HG02870 (cell line): ENCODE results near the gene NDUFB4.
A peak's percentile ranks its signal among the peaks of the same experiment; 100 is the strongest.

Experiments used
- ATAC-seq: cut with Tn5 transposase; IDR thresholded peaks from one replicate; pipeline ENCODE4 v1.9.1; 2021; ENCODE audit warnings: mild to moderate bottlenecking, moderate library complexity; ENCODE audit not compliant: unreplicated experiment

The NDUFB4 gene

GRCh38 chr3:120596116-120596852 is at the start of gene NDUFB4:
Gene NDUFB4 (plus strand): TSS chr3:120596336. CDS start chr3:120596360, 24 bp downstream.
- ATAC-seq: peak; percentile 93

GRCh38 chr3:120550546-120550945 is 45.6 kb upstream of the NDUFB4 start:
- ATAC-seq: no peak

GRCh38 chr3:120552184-120553172 is 43.7 kb upstream of the NDUFB4 start:
- no peak for ATAC-seq

DNA sequence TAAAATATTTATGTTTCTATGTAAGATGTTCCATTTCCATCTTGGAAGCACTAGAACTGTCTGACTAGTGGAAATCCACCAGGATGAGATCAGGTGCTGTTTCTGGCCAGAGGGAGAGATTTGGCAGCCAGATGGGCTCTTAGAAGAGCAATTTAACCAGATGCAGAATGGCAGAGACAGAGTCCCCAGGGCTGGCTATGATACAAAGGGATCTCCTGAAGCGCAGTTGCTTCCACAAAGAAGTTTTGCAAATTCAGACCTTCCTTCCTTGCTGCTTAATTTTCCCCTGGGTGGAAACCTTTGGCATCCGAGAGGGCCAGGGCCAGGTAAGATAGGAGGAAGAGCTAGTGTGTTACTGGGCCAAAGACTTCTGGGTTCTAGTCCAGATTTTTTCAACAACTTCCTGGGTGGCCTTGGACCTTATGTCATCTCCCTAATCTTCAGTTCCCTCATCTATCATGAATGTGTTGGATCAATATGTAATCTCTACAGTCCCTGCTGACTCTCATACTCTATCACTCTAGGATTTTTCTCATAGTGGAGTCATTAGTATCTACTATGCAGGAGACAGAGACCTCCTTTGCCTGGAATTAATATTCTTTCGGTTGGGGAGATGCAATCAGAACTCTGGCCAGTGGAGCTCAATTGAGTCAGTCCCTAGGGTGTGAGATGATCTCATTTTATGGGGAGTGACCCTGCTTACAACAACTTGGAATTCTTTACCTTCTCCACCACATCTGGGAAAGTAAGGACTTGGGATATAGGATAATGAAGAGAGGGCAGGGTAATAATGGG is 41.1 kb upstream of the NDUFB4 start:
- no peak for ATAC-seq

GRCh38 chr3:120555657-120556509 is 40.3 kb upstream of the NDUFB4 start:
- no peak for ATAC-seq

DNA sequence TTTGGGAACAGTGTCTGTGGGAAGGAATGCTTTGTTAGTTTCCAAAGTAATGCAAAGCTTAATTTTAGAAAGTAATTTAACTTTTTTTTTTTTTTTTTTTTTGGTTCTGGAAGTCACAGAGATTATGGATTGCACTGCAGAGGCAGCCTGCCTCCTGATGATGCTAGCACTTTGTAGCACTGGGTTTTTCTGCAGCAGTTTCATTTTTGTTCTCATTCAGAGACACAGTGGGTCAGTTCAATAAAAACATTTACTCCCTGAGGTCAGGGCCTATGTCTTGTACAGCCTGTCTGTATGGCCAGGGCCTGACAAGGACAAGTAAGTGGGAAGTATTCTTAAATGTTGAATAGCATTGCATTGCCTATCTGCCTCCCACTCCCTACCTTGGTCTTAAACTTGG is 39.0 kb upstream of the NDUFB4 start:
- no peak for ATAC-seq

DNA sequence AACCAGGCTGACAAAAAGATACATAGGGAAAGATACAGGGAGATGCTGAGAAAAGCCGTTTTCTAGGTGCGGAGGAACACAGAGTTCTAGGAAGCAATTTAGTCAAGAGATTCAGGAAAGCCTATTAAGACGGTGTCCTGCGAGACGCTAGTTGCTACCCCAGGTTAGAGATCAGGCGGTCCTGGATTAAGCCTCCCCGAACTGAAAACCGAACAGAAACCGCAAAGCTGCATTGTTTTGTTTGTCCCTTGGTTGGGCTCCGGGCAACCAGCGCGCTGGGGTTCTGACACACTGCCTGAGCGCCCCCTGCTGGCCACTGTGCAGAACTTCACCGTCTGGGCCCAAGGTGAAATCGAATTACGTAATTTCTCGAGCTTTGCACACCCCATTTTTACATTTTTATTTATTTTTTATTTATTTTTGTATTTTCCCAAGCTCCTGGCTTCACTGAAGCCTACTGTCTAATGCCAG is 37.3 kb upstream of the NDUFB4 start:
- ATAC-seq: peak; percentile 86

DNA sequence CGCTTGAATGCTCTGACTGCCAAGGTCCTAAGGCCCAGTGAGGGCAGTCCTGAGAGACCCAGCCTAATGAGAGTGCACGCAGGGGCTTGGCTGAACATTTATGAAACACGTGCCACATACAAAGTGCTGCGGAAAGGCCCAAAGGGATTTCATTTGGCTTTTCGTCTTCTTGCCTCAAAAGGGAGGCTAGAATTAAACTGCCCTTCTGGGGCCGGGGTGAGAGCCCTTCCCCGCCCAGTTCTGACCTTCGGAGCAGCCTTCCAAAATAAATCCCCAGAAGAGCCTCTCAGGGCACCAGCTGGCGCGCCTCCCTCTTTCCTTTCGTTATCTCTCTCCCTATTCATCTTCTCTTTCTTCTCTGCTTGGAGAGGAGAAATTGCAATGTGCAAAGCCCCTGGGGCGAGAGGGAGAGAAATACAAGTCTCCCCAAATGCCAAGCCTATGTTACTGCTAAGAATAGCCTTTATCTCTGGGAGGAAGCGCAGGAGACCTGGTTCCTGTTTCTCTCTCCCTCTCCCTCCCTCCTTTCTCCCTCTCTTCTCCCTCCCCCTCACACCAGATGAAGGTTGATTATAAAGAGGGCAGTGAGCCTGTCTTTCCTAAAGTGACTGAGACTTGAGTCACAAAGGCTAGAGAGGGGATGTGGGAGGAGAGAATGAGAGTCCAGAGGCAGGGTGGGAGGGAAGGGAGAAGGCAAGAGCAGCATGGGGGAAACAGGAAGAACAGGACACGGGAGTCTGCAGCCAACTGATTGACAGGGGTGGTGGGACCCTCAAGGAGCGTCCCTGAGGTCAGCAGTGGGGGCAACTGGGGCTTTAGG is 36.7 kb upstream of the NDUFB4 start:
- ATAC-seq: peak; percentile 32

- no peak for ATAC-seq
These were observed 35.6 kb upstream of the NDUFB4 start for GRCh38 chr3:120560304-120561250.

DNA sequence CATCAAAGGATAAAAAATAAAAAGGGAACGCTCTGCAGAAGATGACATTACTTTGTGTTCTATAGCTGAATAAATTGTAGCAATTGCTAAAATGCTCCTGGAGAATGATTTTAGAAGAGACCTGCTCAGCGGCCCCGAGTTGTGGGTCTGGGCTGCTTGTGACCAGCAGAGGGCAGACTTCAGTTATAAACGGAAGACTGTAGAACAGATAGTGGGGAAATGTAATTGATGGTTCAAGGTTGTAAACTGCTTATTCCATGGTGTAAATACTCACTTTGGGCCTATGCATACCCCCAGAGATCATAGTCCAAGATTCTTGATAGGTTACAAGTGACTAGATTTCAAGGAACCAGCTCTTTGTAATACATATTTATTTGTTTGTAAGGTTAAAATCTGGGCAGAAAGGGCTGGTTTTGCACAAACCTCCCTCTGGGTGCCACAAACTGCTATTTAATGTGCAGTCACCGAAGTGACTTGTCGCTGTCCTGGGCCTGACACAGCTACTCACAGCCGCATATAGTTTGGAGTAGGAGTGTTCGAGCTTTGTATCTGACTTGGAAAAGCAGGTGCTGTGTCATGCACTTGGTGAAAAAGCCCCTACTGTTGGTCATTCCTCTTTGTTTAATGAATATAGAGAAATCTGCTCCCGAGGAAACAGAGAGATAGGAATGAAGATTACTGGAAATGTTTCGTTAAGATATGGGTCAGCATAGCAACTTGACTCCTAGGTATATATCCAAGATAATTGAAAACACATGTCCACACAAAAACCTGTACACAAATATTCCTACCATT is 34.7 kb upstream of the NDUFB4 start:
- ATAC-seq: peak; percentile 55

DNA sequence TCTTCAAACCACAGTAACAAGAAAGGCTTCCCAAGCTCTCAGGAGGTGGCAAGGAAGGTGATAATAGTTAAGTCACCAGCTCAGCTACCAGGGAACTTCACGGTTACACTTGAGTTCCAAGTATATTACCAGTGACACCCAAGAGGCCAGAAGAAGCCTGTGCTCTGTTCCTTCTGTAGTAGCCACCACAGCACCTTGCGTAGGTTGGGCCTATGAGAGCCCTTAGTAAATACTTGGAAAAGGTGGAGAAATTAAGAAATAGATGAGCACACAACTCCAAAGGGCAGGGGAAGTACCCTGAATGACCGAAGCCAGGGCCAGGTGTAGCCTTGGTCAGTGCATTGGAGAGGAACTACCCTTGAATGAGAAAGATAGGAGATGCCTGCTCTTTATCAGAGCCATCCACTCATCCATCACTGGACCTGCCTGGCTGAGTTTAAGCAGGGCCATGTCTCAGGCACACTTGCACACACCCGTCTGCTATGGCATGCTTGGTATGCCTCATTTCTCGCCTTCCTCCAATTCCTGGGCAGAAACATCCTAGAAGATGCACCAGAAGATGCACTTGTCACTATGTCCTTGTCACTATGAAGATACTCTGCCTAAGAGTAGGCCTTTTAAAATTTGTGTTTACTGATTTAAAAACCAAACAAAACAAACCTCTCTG is 32.6 kb upstream of the NDUFB4 start:
- ATAC-seq: no peak

DNA sequence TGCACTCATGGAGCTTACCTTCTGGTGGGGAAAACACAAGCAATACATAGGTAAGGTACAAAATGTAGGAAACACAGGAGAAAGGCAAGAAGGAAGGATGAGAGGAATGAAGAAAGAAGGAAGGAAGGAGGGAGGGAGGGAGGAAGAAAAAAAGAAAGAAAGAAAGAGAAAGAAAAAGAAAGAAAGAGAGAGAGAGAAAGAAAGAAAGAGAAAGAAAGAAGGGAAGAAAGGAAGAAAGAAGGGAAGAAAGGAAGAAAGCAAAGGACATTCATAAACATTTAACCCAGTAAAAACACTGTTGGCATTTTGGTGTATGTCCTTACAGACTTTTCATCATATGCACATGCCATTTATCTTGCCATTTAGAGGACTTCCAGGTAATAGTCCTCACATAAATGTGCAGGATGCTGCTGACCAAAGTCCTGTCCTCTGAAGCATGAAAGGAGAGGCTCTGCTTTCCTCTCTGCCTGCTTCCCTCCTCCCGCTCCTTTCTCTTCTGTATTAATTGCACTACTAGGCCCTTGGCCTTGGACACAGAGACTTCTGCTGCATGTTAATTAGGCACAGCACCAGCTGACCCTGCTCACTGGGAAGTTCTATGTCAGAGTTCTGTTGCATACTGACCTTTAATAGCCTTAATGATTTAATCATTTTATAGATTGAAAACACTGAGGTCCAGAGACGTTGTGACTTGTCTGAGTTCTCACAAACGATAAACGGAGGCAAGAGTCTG is 29.7 kb upstream of the NDUFB4 start:
- no peak for ATAC-seq

GRCh38 chr3:120567370-120568201 is 28.6 kb upstream of the NDUFB4 start:
- ATAC-seq: no peak

- no peak for ATAC-seq
These were observed 28.0 kb upstream of the NDUFB4 start for GRCh38 chr3:120568202-120568531.

DNA sequence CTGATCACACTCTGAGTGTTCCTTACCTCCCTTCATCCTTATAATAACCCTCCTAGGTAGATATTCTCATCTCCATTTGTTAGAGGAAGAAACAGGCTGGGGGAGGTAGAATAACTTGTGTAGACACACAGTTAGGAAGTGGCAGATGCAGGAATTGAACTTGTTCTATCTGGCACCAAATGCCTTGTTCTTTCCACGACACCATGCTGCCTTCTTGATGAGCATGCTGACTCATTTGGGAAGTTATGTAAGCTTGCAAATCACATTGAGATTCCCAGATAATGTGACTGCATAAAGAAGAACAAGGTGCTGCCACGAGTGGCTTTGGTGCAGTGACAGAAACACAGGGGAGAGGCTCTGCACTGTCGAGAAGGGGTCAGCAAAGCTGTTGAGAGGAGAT is 27.5 kb upstream of the NDUFB4 start:
- ATAC-seq: no peak
